Hepatocyte (in vitro differentiated cells): ENCODE measurements around the gene SYNJ2. TPM values are rescaled to one million over a fixed set of nuclear protein-coding genes. Genes with fewer than 3 reads are reported as not detected.

Experiments used
- DNase-seq: peaks from one replicate; pipeline ENCODE4 v3.0.0-alpha.2; 2016; ENCODE audit warnings: low spot score
- H2AFZ ChIP-seq: fragments of 200-600 bp; sonication (generic); 2 replicates; pipeline ENCODE4 v1.6.0; 2016; ENCODE audit warnings: antibody characterized with exemption, mild to moderate bottlenecking
- H3K27ac ChIP-seq: fragments of 200-600 bp; sonication (generic); 2 replicates; pipeline ENCODE4 v1.5.1; 2016; ENCODE audit warnings: mild to moderate bottlenecking
- H3K27me3 ChIP-seq: fragments of 200-600 bp; sonication (generic); 2 replicates; pipeline ENCODE4 v1.6.1; 2016
- H3K36me3 ChIP-seq: fragments of 200-600 bp; sonication (generic); replicated peaks from 2 replicates; pipeline ENCODE4 v1.5.1; 2016; ENCODE audit warnings: low read depth; ENCODE audit not compliant: insufficient read depth
- H3K4me1 ChIP-seq: fragments of 200-600 bp; sonication (generic); 2 replicates; pipeline ENCODE4 v1.5.1; 2016; ENCODE audit warnings: mild to moderate bottlenecking, moderate library complexity; ENCODE audit not compliant: insufficient read depth
- H3K4me2 ChIP-seq: fragments of 200-600 bp; sonication (generic); 2 replicates; pipeline ENCODE4 v1.6.0; 2016
- H3K4me3 ChIP-seq: fragments of 200-600 bp; sonication (generic); 2 replicates; pipeline ENCODE4 v1.5.1; 2016; ENCODE audit warnings: mild to moderate bottlenecking
- H3K79me2 ChIP-seq: fragments of 200-600 bp; sonication (generic); 2 replicates; pipeline ENCODE4 v1.6.0; 2017; ENCODE audit warnings: mild to moderate bottlenecking
- H3K9me2 ChIP-seq: fragments of 200-600 bp; sonication (generic); replicated peaks from 2 replicates; pipeline ENCODE4 v1.6.0; 2017; ENCODE audit warnings: mild to moderate bottlenecking; ENCODE audit not compliant: insufficient read depth
- H3K9me3 ChIP-seq: fragments of 200-600 bp; sonication (generic); 2 replicates; pipeline ENCODE4 v1.5.1; 2016; ENCODE audit warnings: low read depth, mild to moderate bottlenecking
- H4K20me1 ChIP-seq: fragments of 200-600 bp; sonication (generic); 2 replicates; pipeline ENCODE4 v1.6.0; 2016; ENCODE audit warnings: mild to moderate bottlenecking; ENCODE audit not compliant: insufficient read depth, poor library complexity, severe bottlenecking
- CTCF ChIP-seq: fragments of 200-600 bp; sonication (generic); IDR thresholded peaks from 2 replicates; pipeline ENCODE4 v1.5.1; 2016; ENCODE audit warnings: antibody characterized with exemption, mild to moderate bottlenecking; ENCODE audit not compliant: poor library complexity
- EZH2 ChIP-seq: fragments of 200-600 bp; sonication (generic); IDR thresholded peaks from 2 replicates; pipeline ENCODE4 v1.6.1; 2016; ENCODE audit warnings: antibody characterized with exemption, mild to moderate bottlenecking, borderline replicate concordance
- EZH2phosphoT487 ChIP-seq: fragments of 200-600 bp; sonication (generic); IDR thresholded peaks from one replicate; pipeline ENCODE4 v1.6.1; 2018; ENCODE audit warnings: antibody characterized with exemption, mild to moderate bottlenecking, low read depth, moderate library complexity; ENCODE audit not compliant: unreplicated experiment, severe bottlenecking
- WGBS: methylation state at CpG from one replicate; pipeline ENCODE4 v1.1.6; 2016; ENCODE audit warnings: low lambda C conversion rate; ENCODE audit errors: missing lambda C conversion rate; 5-methylcytosine and 5-hydroxymethylcytosine counted together
- polyA plus RNA-seq: library from polyadenylated mRNA; unstranded; fragments of >200 nt; fragmentation: Nextera tagmentation; extraction: Ambion mirVana; gene quantifications from 2 replicates; pipeline ENCODE4 v1.2.1, GENCODE V29; 2016
- total RNA-seq: library from RNA; depleted of rRNA; stranded (reverse); fragments of >200 nt; gene quantifications from 2 replicates; pipeline ENCODE4 v1.2.3, GENCODE V29; 2014

The SYNJ2 gene
- total and polyA plus RNA-seq, 2 experiments from 2014 or later, result 15.4 to 21.4 TPM

GRCh38 chr6:158063736-158064135 lies 82.1 kb downstream of the SYNJ2 start:
- no peak overlapping the region for H3K4me2 ChIP-seq
- H3K27ac ChIP-seq, result no peak overlapping the region
- no peaks in the 10 kb centered on the region for H3K27me3 ChIP-seq
- DNase-seq, result no peak
- H3K9me2 ChIP-seq, result no peaks in the 10 kb centered on the region
- 99% methylated on average over 11 of the region's 11 CpGs for WGBS
- no peaks in the 10 kb centered on the region for H3K9me3 ChIP-seq
- H3K4me3 ChIP-seq, result no peak overlapping the region
- TF ChIP-seq EZH2phosphoT487 (no peak), EZH2 (no peak), CTCF (no peak)
- H3K4me1 ChIP-seq, result peaks cover 4% of the 10 kb centered on the region
- no peaks in the 10 kb centered on the region for H3K36me3 ChIP-seq
- H3K79me2 ChIP-seq, result no peaks in the 10 kb centered on the region
- H4K20me1 ChIP-seq, result no peaks in the 10 kb centered on the region
- H2AFZ ChIP-seq, result no peak overlapping the region

GRCh38 chr6:158064725-158065251 lies 83.1 kb downstream of the SYNJ2 start:
- peaks cover 10% of the 10 kb centered on the region for H3K4me1 ChIP-seq
- no peak overlapping the region for H3K4me2 ChIP-seq
- H3K9me3 ChIP-seq, result no peaks in the 10 kb centered on the region
- H3K27me3 ChIP-seq, result no peaks in the 10 kb centered on the region
- no peaks in the 10 kb centered on the region for H4K20me1 ChIP-seq
- WGBS, result 93% methylated on average over 24 of the region's 24 CpGs
- no peaks in the 10 kb centered on the region for H3K9me2 ChIP-seq
- H3K79me2 ChIP-seq, result no peaks in the 10 kb centered on the region
- H3K36me3 ChIP-seq, result no peaks in the 10 kb centered on the region
- DNase-seq, result no peak
- no peak overlapping the region for H3K27ac ChIP-seq
- TF ChIP-seq EZH2phosphoT487 (no peak), CTCF (no peak), EZH2 (no peak)
- H3K4me3 ChIP-seq, result no peak overlapping the region
- H2AFZ ChIP-seq, result no peak overlapping the region

DNA sequence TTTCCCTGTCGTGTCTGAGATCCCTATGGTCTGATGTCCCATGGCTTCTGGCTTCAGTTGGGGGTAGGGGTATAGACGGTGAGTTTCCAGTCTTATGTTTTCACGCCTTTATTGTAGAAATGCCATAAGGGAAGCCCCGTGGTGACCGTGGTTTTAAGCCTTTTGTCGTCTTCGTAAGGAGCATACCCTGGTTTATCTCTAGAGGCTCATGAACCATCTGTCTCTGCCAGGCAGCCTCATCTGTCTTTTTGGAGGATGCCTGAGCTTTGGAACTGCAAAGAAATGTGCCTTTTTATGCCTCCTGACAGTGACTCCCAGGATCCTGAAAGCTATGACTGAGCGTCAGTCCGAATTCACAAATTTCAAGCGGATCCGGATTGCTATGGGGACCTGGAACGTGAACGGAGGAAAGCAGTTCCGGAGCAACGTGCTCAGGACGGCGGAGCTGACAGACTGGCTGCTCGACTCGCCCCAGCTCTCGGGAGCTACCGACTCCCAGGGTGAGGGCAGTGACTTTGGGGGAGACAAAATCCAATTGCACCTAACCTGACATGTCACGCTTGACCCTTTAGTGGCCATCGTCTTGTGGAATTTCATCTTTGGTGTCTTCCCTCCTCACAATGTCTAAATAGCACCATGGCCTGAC lies 84.6 kb downstream of the SYNJ2 start:
- Histone ChIP-seq H3K27ac (no peak overlapping the region), H3K27me3 (no peaks in the 10 kb centered on the region), H3K4me3 (no peak overlapping the region), H3K79me2 (no peaks in the 10 kb centered on the region), H3K9me3 (no peaks in the 10 kb centered on the region), H3K4me2 (no peak overlapping the region), H3K9me2 (no peaks in the 10 kb centered on the region), H3K36me3 (no peaks in the 10 kb centered on the region), H2AFZ (no peak overlapping the region), H3K4me1 (peaks cover 10% of the 10 kb centered on the region), H4K20me1 (no peaks in the 10 kb centered on the region)
- TF ChIP-seq EZH2, result no peak
- TF ChIP-seq CTCF, result no peak
- no peak for TF ChIP-seq EZH2phosphoT487
- DNase-seq, result no peak
- WGBS, result 95% methylated on average over 23 of the region's 23 CpGs
